Measurements from ENCODE around the gene STK40.
A peak's percentile ranks its signal among the peaks of the same experiment; 100 is the strongest.

Gene STK40

DNA sequence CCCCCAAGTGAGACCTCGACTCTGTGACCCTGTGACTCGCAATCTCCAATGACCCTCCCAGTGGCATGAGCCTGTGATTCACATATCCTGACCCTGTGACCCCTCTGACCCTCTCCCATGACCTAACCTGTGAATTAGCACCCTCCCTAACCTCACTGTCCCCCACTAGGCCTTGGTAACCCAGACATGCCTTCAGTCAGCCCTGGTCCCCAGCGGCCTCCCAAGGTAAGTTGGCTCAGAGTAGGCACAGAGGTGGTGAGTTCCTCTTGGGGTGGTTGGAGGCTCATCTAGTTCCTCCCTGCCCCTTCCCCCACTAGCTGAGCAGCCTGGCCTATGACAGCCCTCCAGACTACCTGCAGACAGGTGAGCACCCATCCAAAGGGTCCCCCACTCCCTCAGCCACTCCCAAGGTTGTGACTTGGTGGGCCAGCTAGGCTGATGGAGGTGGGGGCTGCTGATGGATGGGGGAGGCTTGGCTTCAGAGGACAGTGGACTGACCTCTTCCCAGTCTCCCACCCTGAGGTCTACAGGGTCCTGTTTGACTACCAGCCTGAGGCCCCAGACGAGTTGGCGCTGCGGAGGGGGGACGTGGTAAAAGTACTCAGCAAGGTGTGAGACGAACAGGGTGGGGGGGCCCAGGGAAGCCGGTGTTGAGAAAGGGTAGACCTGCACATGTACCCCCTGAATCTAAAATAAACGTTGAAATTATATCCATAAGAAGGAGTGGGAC is 78.0 kb downstream of the STK40 start:
- no peak for DNase-seq

GRCh38 chr1:36306902-36307456 is 78.7 kb downstream of the STK40 start:
- DNase-seq = peak; percentile 92

- no peak for DNase-seq
Observed at GRCh38 chr1:36306210-36306901, 79.4 kb downstream of the STK40 start, which contains the start of gene SH3D21. Gene SH3D21 (plus strand): TSS chr1:36306368. CDS start chr1:36306421, 53 bp downstream.

DNA sequence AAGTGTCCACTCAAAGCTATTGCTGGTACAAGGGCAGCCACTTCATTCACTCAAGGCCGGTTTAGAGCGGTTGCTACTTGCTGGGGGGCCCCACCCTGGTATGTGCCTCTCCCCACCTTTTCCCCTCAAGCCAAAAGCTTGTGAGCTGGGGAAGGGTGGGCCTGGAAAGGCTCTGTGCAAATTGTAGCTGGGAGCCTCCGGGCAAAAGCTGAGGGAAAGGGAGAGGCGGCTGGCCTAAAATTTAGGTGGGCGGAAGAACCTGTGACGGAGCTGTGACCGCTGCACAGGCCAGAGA is 79.9 kb downstream of the STK40 start:
- DNase-seq = no peak

DNA sequence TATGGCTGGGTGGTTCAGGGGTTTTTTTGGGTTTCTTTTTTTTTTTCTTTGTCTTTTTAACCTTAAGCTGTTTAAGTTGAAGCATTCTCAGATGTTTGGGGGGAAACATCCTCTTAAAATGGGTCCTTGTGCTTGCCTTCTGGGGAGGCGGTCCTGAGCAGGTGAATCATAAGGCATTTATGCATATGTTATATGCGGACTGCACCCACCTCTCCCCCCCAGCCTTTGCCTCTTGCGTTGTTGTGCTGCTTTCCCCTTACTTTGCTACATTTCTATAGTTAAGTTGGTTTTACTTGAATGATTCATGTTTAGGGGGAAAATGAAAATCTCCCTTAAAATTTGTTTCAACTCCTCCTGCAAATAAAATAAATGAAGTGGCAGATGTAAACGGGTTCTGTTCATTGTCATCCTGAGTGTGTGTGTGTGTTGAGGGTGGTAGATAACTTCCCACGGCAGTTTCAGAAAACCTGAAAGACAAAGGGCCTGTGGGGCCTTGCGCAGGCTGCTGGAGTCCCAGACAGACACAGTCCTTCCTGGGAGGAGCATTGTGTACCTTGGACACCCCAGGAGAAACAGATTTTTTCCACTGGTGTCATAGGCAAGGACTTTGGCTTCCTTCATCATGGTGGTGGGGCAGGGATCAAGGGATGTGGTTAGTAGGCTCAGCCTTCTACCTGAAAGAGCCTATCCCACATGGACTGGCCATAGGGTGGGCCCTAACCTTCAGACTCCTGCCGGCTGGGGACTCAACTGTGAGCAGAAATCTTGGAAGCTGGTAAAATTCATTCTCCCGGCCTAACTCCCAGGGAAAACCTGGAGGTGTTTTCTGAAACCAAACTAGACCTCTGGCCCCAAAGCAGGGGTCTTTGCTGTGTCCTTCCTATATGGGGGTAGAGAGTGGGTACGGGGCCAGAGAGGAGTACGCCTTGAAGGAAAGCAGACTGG is 80.5 kb downstream of the STK40 start:
- no peak for DNase-seq

DNA sequence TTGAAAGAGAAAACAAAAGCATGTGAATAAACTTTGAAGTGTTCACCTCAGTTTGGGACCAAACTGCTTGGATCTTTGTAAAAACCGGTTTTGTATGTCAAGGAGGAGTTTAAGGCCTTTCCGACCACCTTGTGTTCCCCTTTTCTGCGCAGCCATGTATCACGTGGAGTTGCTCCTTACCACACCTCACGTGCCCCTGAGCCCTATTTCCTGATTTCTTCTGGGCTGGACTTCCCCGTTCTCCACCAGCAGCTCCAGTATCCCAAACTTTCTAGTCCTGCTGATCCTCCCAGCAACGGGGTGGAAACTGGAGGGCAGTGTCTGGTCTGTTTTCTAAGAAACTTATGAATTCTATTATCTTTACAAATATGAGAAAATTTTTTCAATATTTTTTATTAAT is 81.2 kb downstream of the STK40 start:
- DNase-seq = no peak

DNA sequence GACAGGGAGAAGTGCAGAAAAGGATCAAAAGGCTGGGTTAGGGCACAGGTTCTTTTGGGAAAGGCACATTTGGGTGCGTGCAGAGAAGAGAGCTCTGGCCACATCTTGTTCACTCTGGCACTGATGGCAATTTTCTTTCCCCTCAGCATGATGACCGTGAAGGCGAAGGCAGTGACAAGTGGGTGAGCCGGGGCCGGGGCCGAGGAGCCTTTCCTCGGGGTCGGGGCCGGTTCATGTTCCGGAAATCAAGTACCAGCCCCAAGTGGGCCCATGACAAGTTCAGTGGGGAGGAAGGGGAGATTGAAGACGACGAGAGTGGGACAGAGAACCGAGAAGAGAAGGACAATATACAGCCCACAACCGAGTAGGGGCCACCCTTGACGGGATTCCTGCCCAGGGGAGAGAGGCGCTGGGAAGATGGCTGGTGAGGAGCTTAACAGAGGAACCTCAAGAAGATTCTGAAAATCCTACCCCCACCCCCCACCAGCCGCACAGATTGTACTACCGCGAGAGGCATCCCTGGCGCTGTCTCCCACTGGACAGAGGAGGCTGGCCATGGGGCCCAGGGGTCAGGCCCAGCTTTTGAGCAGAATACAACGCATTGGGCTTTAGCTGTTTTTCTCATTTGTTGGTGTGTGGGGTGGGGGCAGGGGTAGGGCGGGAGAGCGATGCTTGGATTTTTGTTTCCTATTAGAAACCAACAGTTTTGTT is 81.9 kb downstream of the STK40 start:
- no peak for DNase-seq

DNA sequence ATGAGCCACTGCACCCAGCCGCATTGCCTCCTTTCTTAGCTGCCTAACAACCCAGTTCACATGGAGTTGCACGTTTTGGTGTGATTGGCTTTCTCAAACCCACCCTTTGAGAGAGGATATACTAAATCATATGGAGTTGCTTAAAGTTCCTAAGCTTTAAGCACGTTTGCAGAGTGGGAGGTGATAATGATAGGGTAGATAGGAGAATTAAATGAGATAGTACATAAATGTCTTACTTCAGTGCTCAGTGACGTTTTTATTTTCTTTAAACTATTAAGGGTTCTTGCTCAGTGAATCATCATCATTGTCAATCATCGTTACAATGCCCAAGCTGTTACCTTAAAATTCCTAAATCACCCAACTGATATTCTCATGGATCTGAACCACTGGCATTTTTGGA is 82.5 kb downstream of the STK40 start:
- DNase-seq = no peak

- DNase-seq = no peak
Observed at GRCh38 chr1:36301220-36301619, 84.5 kb downstream of the STK40 start.

- peak; percentile 27 for DNase-seq
Observed at GRCh38 chr1:36300526-36300925, 85.2 kb downstream of the STK40 start.

- no peak for DNase-seq
Observed at GRCh38 chr1:36298640-36299039, 87.1 kb downstream of the STK40 start.

DNA sequence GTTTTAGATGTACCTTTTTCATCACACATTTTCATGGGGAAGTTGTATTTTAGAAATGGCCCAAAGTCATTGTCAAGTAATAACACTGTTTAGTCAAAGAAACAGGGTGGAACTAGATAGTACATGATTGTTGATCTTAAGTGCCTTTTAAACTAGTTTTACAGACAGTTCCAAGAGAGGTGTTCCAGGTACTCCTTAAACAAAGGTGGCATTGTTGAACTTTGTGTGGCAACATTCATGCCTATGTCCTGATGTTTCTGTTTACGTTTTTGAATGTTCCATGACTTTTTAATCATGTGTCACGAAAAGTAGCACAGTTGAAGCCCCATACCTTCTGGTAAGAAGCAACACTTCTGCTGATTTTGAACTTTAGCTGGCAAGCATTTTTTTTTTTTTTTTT is 88.7 kb downstream of the STK40 start:
- DNase-seq = no peak

DNA sequence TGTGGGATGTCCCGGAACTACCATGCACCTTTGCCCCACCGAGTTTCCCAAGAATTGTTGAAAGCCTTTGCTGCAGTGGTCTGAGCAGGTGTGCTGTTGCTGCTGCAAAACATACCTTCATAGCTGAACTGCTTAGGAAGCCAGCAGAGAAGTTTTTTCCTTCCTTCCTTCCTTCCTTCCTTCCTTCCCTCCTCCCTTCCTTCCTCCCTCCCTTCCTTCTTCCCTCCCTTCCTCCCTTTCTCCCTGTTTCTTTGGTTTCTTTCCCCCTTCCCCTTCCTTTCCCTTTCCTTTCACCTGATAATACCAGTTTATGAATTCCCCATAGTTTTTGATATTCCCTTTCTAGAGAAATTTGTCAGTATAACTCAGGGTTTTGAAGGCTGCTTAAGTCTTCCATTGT is 90.3 kb downstream of the STK40 start:
- no peak for DNase-seq

Data from fibroblast of skin of abdomen (primary cell).